GM19193 (cell line): Measurements from ENCODE around the gene ACKR1.

Experiments
- POLR2A ChIP-seq: IDR thresholded peaks from 4 replicates; pipeline ENCODE4 v1.6.1; 2011; ENCODE audit not compliant: insufficient read depth, insufficient read length; ENCODE audit errors: extremely low read depth

The ACKR1 gene

GRCh38 chr1:159229260-159229885, 24.7 kb downstream of the ACKR1 start:
- TF ChIP-seq POLR2A, result no peak

DNA sequence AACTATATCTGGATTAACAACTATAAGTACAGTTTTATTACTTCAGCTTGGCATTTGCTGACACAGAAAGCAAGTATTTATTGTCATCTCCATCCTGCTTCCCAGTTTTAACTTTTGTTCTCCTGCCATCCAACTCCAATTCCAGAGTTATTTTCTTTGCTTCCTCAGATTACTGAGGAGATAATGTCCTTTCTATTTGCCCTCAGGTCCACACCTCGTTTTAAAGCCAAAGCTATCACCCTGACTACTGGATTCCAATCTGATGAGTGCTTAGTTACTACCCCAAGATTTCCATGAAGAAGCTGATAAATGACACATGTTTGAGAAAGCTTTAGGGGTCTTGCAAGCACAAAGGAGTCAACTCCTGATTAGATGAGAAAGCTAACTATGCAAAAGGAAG, 25.2 kb downstream of the ACKR1 start:
- no peak for TF ChIP-seq POLR2A

GRCh38 chr1:159239551-159240220, 35.0 kb downstream of the ACKR1 start:
- no peak for TF ChIP-seq POLR2A

DNA sequence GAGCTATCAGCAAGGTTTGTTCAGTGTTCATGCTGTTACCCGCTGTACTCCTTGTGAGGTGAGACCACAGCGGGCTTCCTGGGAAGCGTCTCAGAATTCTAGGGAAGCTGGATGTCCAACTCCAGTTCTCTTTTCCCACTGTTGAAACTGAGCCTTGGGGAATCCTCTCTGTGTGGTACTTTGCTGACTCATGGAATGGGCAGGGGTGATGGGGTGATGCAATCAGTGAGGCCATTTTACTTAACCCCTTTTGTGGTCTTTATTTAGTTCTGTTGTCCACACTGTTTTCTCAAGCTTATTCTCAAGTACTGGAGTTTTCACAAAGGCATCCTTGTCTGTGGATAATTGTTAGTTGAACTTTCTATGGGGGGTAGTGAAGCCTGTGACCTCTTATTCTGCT, 42.6 kb downstream of the ACKR1 start:
- no peak for TF ChIP-seq POLR2A

GRCh38 chr1:159248311-159248710, 43.6 kb downstream of the ACKR1 start:
- no peak for TF ChIP-seq POLR2A

DNA sequence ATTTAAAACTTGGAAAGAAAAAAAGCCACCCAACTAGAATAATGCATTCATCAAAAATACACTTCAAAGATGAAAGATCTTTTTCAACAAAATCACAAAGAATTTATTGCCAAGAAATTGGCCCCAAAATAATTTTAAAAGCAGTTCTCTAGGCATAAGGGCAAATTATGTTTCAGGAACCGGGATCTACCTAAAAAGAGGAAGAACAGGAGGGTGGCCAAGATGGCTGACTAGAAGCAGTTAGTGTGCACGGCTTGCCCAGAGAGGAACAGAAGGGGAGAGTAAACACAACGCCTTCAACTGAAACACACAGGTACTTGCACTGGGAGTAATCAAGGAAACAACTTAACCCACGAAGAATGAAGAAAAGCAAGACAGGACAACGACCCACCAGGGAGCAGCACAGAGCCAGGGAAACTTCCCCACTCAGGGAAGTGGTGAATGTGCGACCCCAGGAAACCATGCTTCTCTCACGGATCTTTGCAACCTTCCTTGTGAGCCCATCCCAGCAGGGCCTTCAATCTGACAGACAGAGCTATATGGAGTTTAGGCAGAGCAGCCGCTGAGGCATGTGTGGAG, 46.1 kb downstream of the ACKR1 start:
- no peak for TF ChIP-seq POLR2A
